Measurements from ENCODE around the gene USP3. TPM values are rescaled to one million over a fixed set of nuclear protein-coding genes. Genes with fewer than 3 reads are reported as not detected.

The USP3 gene
- total and polyA plus RNA-seq, 9 donors: 21.1 to 76.0 (median 60.1) TPM

- 83 to 95% (median 91%) methylated on average over 36 of the region's 36 CpGs for WGBS, 3 donors
- Histone ChIP-seq H3K4me1 (ENCODE audit: insufficient read depth) (no peaks in the 10 kb centered on the region), H3K27me3 (no peaks in the 10 kb centered on the region), H3K27ac (no peak overlapping the region), H3K4me3 (no peak overlapping the region), H3K9me3 (no peaks in the 10 kb centered on the region), H3K36me3 (no peaks in the 10 kb centered on the region)
- TF ChIP-seq EP300 (IDR thresholded peaks at IDR 0.05) (no peak), CTCF (IDR thresholded peaks at IDR 0.05) (no peak), POLR2A (IDR thresholded peaks at IDR 0.05) (no peak)
- DNase-seq: no peak
- intact Hi-C loops (cut with DNase I): no loop called here
Measured at GRCh38 chr15:63458794-63459395, 45.5 kb upstream of the USP3 start.

GRCh38 chr15:63460210-63461155, 43.9 kb upstream of the USP3 start:
- no peak overlapping the region for H3K4me3 ChIP-seq
- no peak overlapping the region for H3K27ac ChIP-seq
- no peaks in the 10 kb centered on the region for H3K36me3 ChIP-seq
- no peaks in the 10 kb centered on the region for H3K4me1 ChIP-seq (ENCODE audit: insufficient read depth)
- WGBS, 3 donors: 80 to 90% (median 89%) methylated on average over 15 of the region's 15 CpGs
- no peak for TF ChIP-seq POLR2A (IDR thresholded peaks at IDR 0.05)
- TF ChIP-seq EP300 (IDR thresholded peaks at IDR 0.05): no peak
- intact Hi-C loops (cut with DNase I): loop anchor here in 1 of 4 donors (10.0 kb wide), 1 partner anchor 604 kb away; no protein-coding TSS in a partner anchor
- H3K9me3 ChIP-seq: no peaks in the 10 kb centered on the region
- H3K27me3 ChIP-seq: no peaks in the 10 kb centered on the region
- DNase-seq: no peak

GRCh38 chr15:63461230-63461985, 43.0 kb upstream of the USP3 start:
- no peak for TF ChIP-seq EP300 (IDR thresholded peaks at IDR 0.05)
- no peak for TF ChIP-seq CTCF (IDR thresholded peaks at IDR 0.05)
- intact Hi-C loops (cut with DNase I): loop anchor here in 1 of 4 donors (10.0 kb wide), 1 partner anchor 603 kb away; no protein-coding TSS in a partner anchor
- no peaks in the 10 kb centered on the region for H3K9me3 ChIP-seq
- 54 to 78% (median 76%) methylated on average over 22 of the region's 22 CpGs for WGBS, 3 donors
- no peaks in the 10 kb centered on the region for H3K36me3 ChIP-seq
- DNase-seq: no peak
- H3K27ac ChIP-seq: no peak overlapping the region
- H3K27me3 ChIP-seq: no peaks in the 10 kb centered on the region
- no peaks in the 10 kb centered on the region for H3K4me1 ChIP-seq (ENCODE audit: insufficient read depth)
- no peak overlapping the region for H3K4me3 ChIP-seq

- WGBS, 3 donors: 53 to 63% (median 61%) methylated on average over 2 of the region's 2 CpGs
Measured at GRCh38 chr15:63462088-63462487, 42.3 kb upstream of the USP3 start.

More at GRCh38 chr15:63462088-63462487, 42.3 kb upstream of the USP3 start:
- Histone ChIP-seq H3K4me1 (ENCODE audit: insufficient read depth) (no peaks in the 10 kb centered on the region), H3K9me3 (no peaks in the 10 kb centered on the region), H3K4me3 (no peak overlapping the region), H3K36me3 (no peaks in the 10 kb centered on the region), H3K27me3 (no peaks in the 10 kb centered on the region), H3K27ac (no peak overlapping the region)
- TF ChIP-seq CTCF (IDR thresholded peaks at IDR 0.05): no peak
- no peak for TF ChIP-seq POLR2A (IDR thresholded peaks at IDR 0.05)
- no peak for DNase-seq
- intact Hi-C loops (cut with DNase I): loop anchor here in 1 of 4 donors (10.0 kb wide), 1 partner anchor 603 kb away; no protein-coding TSS in a partner anchor
